ENCODE measurements around the gene METTL2B. TPM values are rescaled to one million over a fixed set of nuclear protein-coding genes. Genes with fewer than 3 reads are reported as not detected.
"Not testable (repeated sequence)": the region's sequence is repeated elsewhere in the genome, so short reads cannot be mapped to it uniquely, and the experiment has no call there.

The METTL2B gene
- total RNA-seq, 5 donors from 2014 or later (not counting 1 experiment from before 2014, with no cell fraction given), result 17.7 to 29.9 (median 26.1) TPM

GRCh38 chr7:128454808-128455542, 21.6 kb upstream of the METTL2B start:
- CTCF ChIA-PET, result interaction anchor here (0.8 to 2.1 kb wide), 6 partner anchors 14 to 598 kb away, joined by 3 to 25 read pairs (median 3); no protein-coding TSS in a partner anchor
- peak overlapping the region; percentile 88 for H3K27ac ChIP-seq (ENCODE audit: low read length)
- POLR2A ChIA-PET, result interaction anchor here in 1 of 2 donors (0.7 kb wide), 1 partner anchor 28 kb away, joined by 3 read pairs; no protein-coding TSS in a partner anchor
- peak overlapping the region; percentile 89 to 90 for H3K27ac Mint-ChIP-seq
- peaks cover 4 to 21% of the 10 kb centered on the region in 2 experiments for H3K4me1 ChIP-seq (ENCODE audit: control insufficient read depth in 1 of 2, extremely low read depth in 1 of 2, insufficient read depth in 2 of 2, low read length in 2 of 2)
- ATAC-seq (replicated peaks in 1 of 4), result no peak
- no peaks in the 10 kb centered on the region for H3K9me3 Mint-ChIP-seq
- peaks cover 19 to 37% (median 28%) of the 10 kb centered on the region in 3 donors for H3K4me1 Mint-ChIP-seq
- no peaks in the 10 kb centered on the region for H3K27me3 Mint-ChIP-seq
- H3K9me3 ChIP-seq, result no peaks in the 10 kb centered on the region
- DNase-seq, result no peak
- H3K36me3 Mint-ChIP-seq, result no peaks in the 10 kb centered on the region
- peaks cover 0 to 8% of the 10 kb centered on the region in 2 experiments for H3K27me3 ChIP-seq (replicated peaks in 1 of 2; ENCODE audit: control insufficient read depth in 2 of 2, extremely low read depth in 1 of 2, insufficient read depth in 2 of 2, low read length in 1 of 2)
- H3K4me3 ChIP-seq (ENCODE audit: control insufficient read depth in 1 of 2, extremely low read depth in 1 of 2, low read length in 1 of 2), result peak overlapping the region; percentile 49 to 82
- peak overlapping the region; percentile 85 to 92 (median 91) for H3K4me3 Mint-ChIP-seq
- H3K36me3 ChIP-seq (ENCODE audit: control insufficient read depth in 2 of 2, extremely low read depth in 1 of 2, insufficient read depth in 1 of 2, low read length in 1 of 2), result no peaks in the 10 kb centered on the region
- WGBS (ENCODE audit: insufficient coverage), result 29% methylated on average over 6 of the region's 25 CpGs

GRCh38 chr7:128455543-128456254, 20.8 kb upstream of the METTL2B start, which contains the start of gene HILPDA:
TSS of gene HILPDA (plus strand) at chr7:128455878. CDS start at chr7:128457269, 1,391 bp downstream.
- ChIA-PET POLR2A (interaction anchor here in 1 of 2 donors (0.6 to 0.7 kb wide), 3 partner anchors 29 to 1205 kb away, joined by 3 to 6 read pairs (median 3); no protein-coding TSS in a partner anchor), CTCF (interaction anchor here (0.6 to 2.1 kb wide), 7 partner anchors 13 to 597 kb away, joined by 3 to 25 read pairs (median 3); no protein-coding TSS in a partner anchor)
- Mint-ChIP-seq H3K4me1 (peaks cover 19 to 37% (median 28%) of the 10 kb centered on the region in 3 donors), H3K27me3 (no peaks in the 10 kb centered on the region), H3K4me3 (peak within 1 kb of the TSS; percentile 85 to 92 (median 91)), H3K36me3 (no peaks in the 10 kb centered on the region), H3K9me3 (no peaks in the 10 kb centered on the region), H3K27ac (peak within 1 kb of the TSS; percentile 89 to 90)
- H3K4me3 ChIP-seq (ENCODE audit: control insufficient read depth in 1 of 2, extremely low read depth in 1 of 2, low read length in 1 of 2), result peak within 1 kb of the TSS; percentile 81 to 82
- no peaks in the 10 kb centered on the region for H3K36me3 ChIP-seq (ENCODE audit: control insufficient read depth in 2 of 2, extremely low read depth in 1 of 2, insufficient read depth in 1 of 2, low read length in 1 of 2)
- DNase-seq (peak; percentile 82 to 98 (median 90)), ATAC-seq (replicated peaks in 1 of 4) (peak; percentile 90 to 98 (median 96))
- peaks cover 4 to 21% of the 10 kb centered on the region in 2 experiments for H3K4me1 ChIP-seq (ENCODE audit: control insufficient read depth in 1 of 2, extremely low read depth in 1 of 2, insufficient read depth in 2 of 2, low read length in 2 of 2)
- H3K9me3 ChIP-seq, result no peaks in the 10 kb centered on the region
- peak within 1 kb of the TSS; percentile 88 for H3K27ac ChIP-seq (ENCODE audit: low read length)
- H3K27me3 ChIP-seq (replicated peaks in 1 of 2; ENCODE audit: control insufficient read depth in 2 of 2, extremely low read depth in 1 of 2, insufficient read depth in 2 of 2, low read length in 1 of 2), result peaks cover 0 to 8% of the 10 kb centered on the region in 2 experiments
- WGBS (ENCODE audit: insufficient coverage), result under 1% methylated on average over 63 of the region's 64 CpGs

GRCh38 chr7:128456255-128456725, 20.3 kb upstream of the METTL2B start:
- H3K36me3 ChIP-seq (ENCODE audit: control insufficient read depth in 2 of 2, extremely low read depth in 1 of 2, insufficient read depth in 1 of 2, low read length in 1 of 2), result no peaks in the 10 kb centered on the region
- peak overlapping the region; percentile 56 for H3K27ac ChIP-seq (ENCODE audit: low read length)
- ChIA-PET CTCF (interaction anchor here in 1 of 2 donors (0.6 to 2.1 kb wide), 2 partner anchors 29 to 51 kb away, joined by 3 to 25 read pairs; no protein-coding TSS in a partner anchor), POLR2A (no interaction called here)
- Mint-ChIP-seq H3K4me1 (peaks cover 19 to 37% (median 28%) of the 10 kb centered on the region in 3 donors), H3K4me3 (peak overlapping the region; percentile 85 to 92 (median 91)), H3K27me3 (no peaks in the 10 kb centered on the region), H3K9me3 (no peaks in the 10 kb centered on the region), H3K36me3 (no peaks in the 10 kb centered on the region), H3K27ac (peak overlapping the region; percentile 66 to 74)
- ATAC-seq (replicated peaks in 1 of 4) (peak in 2 of 4 experiments; percentile 4 to 5), DNase-seq (no peak)
- WGBS (ENCODE audit: insufficient coverage), result 34% methylated on average over 2 of the region's 5 CpGs
- H3K4me3 ChIP-seq (ENCODE audit: control insufficient read depth in 1 of 2, extremely low read depth in 1 of 2, low read length in 1 of 2), result peak overlapping the region; percentile 81 to 82
- peaks cover 0 to 8% of the 10 kb centered on the region in 2 experiments for H3K27me3 ChIP-seq (replicated peaks in 1 of 2; ENCODE audit: control insufficient read depth in 2 of 2, extremely low read depth in 1 of 2, insufficient read depth in 2 of 2, low read length in 1 of 2)
- peaks cover 4 to 21% of the 10 kb centered on the region in 2 experiments for H3K4me1 ChIP-seq (ENCODE audit: control insufficient read depth in 1 of 2, extremely low read depth in 1 of 2, insufficient read depth in 2 of 2, low read length in 2 of 2)
- H3K9me3 ChIP-seq, result no peaks in the 10 kb centered on the region

- CTCF ChIA-PET, result interaction anchor here in 1 of 2 donors (1.2 kb wide), 1 partner anchor 30 kb away, joined by 4 read pairs; no protein-coding TSS in a partner anchor
- Mint-ChIP-seq H3K4me1 (peaks cover 19 to 37% (median 28%) of the 10 kb centered on the region in 3 donors), H3K4me3 (peak overlapping the region in 2 of 3 donors; percentile 91 to 92)
- ATAC-seq (replicated peaks in 1 of 4); H3K4me3 ChIP-seq (ENCODE audit: control insufficient read depth in 1 of 2, extremely low read depth in 1 of 2, low read length in 1 of 2); POLR2A ChIA-PET; H3K27ac Mint-ChIP-seq; H3K9me3 ChIP-seq; DNase-seq; H3K36me3 ChIP-seq (ENCODE audit: control insufficient read depth in 2 of 2, extremely low read depth in 1 of 2, insufficient read depth in 1 of 2, low read length in 1 of 2); H3K27me3 Mint-ChIP-seq; H3K9me3 Mint-ChIP-seq; H3K36me3 Mint-ChIP-seq; H3K27ac ChIP-seq (ENCODE audit: low read length); H3K27me3 ChIP-seq (replicated peaks in 1 of 2; ENCODE audit: control insufficient read depth in 2 of 2, extremely low read depth in 1 of 2, insufficient read depth in 2 of 2, low read length in 1 of 2): not testable (repeated sequence)
- WGBS (ENCODE audit: insufficient coverage), result 100% methylated on average over 1 of the region's 6 CpGs
- H3K4me1 ChIP-seq (ENCODE audit: control insufficient read depth in 1 of 2, extremely low read depth in 1 of 2, insufficient read depth in 2 of 2, low read length in 2 of 2), result peaks cover 4 to 21% of the 10 kb centered on the region in 2 experiments
Measured at GRCh38 chr7:128457385-128457784, 19.2 kb upstream of the METTL2B start.

GRCh38 chr7:128458956-128459355, 17.6 kb upstream of the METTL2B start:
- Histone ChIP-seq H3K27me3 (replicated peaks in 1 of 2; ENCODE audit: control insufficient read depth in 2 of 2, extremely low read depth in 1 of 2, insufficient read depth in 2 of 2, low read length in 1 of 2) (peaks cover 0 to 8% of the 10 kb centered on the region in 2 experiments), H3K4me3 (ENCODE audit: control insufficient read depth in 1 of 2, extremely low read depth in 1 of 2, low read length in 1 of 2) (no peak overlapping the region), H3K9me3 (no peaks in the 10 kb centered on the region), H3K36me3 (ENCODE audit: control insufficient read depth in 2 of 2, extremely low read depth in 1 of 2, insufficient read depth in 1 of 2, low read length in 1 of 2) (no peaks in the 10 kb centered on the region), H3K27ac (ENCODE audit: low read length) (no peak overlapping the region), H3K4me1 (ENCODE audit: control insufficient read depth in 1 of 2, extremely low read depth in 1 of 2, insufficient read depth in 2 of 2, low read length in 2 of 2) (peaks cover 4 to 21% of the 10 kb centered on the region in 2 experiments)
- DNase-seq (peak in 1 of 35 experiments; percentile 22), ATAC-seq (replicated peaks in 1 of 4) (no peak)
- 36% methylated on average over 2 of the region's 3 CpGs for WGBS (ENCODE audit: insufficient coverage)
- no peaks in the 10 kb centered on the region for H3K27me3 Mint-ChIP-seq
- CTCF ChIA-PET, result interaction anchor here (0.8 to 4.2 kb wide), 10 partner anchors 14 to 748 kb away, joined by 3 to 246 read pairs (median 6); no protein-coding TSS in a partner anchor
- peaks cover 19 to 37% (median 28%) of the 10 kb centered on the region in 3 donors for H3K4me1 Mint-ChIP-seq
- no peak overlapping the region for H3K27ac Mint-ChIP-seq
- POLR2A ChIA-PET, result interaction anchor here in 1 of 2 donors (1.0 kb wide), 1 partner anchor 31 kb away, joined by 4 read pairs; no protein-coding TSS in a partner anchor
- no peak overlapping the region for H3K4me3 Mint-ChIP-seq
- H3K9me3 Mint-ChIP-seq, result no peaks in the 10 kb centered on the region
- no peaks in the 10 kb centered on the region for H3K36me3 Mint-ChIP-seq
